ENCODE data around the gene RNF213.

Gene RNF213

DNA sequence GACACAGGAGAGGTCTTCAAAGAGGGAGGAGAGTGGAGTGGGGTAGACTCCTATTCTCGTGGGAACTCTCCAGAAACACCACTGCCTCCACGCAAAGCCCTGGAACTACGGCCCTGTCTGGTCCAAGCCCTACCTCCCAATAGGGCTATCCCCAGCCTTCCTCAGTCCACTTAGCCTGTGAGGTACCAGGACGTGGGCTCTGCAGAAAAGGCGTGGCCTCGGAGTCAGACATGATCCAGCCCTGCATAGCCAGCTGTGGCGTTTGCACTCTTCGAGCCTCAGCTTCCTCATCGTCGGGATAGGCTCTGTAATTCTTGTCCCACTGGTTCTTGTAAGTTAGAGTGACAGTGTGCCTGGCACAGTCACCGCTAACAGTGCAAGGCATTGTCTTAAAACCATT is 168.1 kb downstream of the RNF213 start:
- Mint-ChIP-seq H3K4me3 (no peak overlapping the region), H3K27ac (no peak overlapping the region)

DNA sequence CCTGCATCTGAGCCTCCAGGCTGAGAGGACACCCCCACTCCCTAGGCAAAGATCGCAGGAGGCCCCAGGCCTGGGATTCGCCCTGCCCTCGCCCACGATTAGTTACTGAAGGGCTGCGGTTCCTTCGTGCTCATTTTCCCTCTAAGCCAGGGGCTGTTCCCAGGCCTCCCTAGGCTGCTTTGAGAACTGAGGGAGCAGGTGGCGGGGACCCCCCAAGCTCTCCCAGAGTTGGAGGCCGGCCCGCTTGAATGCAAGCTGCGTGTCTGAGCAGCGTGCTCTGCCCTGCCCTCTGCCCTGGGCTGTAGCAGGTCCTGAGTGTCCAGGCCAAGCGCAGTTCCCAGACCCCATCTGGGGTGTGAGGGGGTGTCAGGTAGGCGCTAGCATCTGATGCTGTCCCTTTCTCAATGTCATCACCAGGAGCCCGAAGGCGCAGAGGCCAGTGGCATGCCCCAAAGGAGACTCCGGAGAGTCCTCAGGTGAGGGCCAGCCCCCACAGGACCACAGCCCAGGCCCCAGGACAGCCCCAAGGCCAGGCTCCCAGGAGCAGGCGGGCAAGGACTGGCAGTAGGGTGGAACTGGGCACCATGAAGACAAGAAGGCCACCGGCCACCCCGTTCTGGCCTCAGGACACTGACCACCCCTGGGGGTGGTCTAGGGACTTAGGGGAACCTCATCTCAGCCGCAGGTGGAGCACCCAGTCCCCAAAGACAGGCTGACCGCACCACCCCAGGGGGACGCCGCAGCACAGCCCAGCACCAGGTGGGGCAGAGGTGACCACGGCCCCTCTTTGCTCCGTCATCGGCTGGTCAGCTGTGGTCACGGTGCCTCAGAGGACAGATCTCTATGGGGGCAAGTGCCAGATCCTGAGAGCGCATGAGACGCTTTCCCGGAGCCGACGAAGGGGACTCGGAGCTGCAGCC is 169.0 kb downstream of the RNF213 start:
- Mint-ChIP-seq H3K9me3 (no peaks in the 10 kb centered on the region), H3K36me3 (ENCODE audit: low read depth) (no peaks in the 10 kb centered on the region), H3K4me3 (no peak overlapping the region), H3K4me1 (no peaks in the 10 kb centered on the region), H3K27me3 (ENCODE audit: low read depth) (no peaks in the 10 kb centered on the region), H3K27ac (no peak overlapping the region)
- TF ChIP-seq, protein P1, sequence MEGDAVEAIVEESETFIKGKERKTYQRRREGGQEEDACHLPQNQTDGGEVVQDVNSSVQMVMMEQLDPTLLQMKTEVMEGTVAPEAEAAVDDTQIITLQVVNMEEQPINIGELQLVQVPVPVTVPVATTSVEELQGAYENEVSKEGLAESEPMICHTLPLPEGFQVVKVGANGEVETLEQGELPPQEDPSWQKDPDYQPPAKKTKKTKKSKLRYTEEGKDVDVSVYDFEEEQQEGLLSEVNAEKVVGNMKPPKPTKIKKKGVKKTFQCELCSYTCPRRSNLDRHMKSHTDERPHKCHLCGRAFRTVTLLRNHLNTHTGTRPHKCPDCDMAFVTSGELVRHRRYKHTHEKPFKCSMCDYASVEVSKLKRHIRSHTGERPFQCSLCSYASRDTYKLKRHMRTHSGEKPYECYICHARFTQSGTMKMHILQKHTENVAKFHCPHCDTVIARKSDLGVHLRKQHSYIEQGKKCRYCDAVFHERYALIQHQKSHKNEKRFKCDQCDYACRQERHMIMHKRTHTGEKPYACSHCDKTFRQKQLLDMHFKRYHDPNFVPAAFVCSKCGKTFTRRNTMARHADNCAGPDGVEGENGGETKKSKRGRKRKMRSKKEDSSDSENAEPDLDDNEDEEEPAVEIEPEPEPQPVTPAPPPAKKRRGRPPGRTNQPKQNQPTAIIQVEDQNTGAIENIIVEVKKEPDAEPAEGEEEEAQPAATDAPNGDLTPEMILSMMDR (IDR thresholded peaks at IDR 0.05; ENCODE audit: unreplicated experiment in 3 of 3), result no peak

More for the DNA sequence above, 168.1 kb downstream of the RNF213 start:
- H3K27me3 Mint-ChIP-seq (ENCODE audit: low read depth), result no peaks in the 10 kb centered on the region
- H3K9me3 Mint-ChIP-seq, result no peaks in the 10 kb centered on the region
- no peaks in the 10 kb centered on the region for H3K36me3 Mint-ChIP-seq (ENCODE audit: low read depth)
- TF ChIP-seq, protein P1 (IDR thresholded peaks at IDR 0.05; ENCODE audit: unreplicated experiment in 3 of 3), result no peak
- H3K4me1 Mint-ChIP-seq, result no peaks in the 10 kb centered on the region

DNA sequence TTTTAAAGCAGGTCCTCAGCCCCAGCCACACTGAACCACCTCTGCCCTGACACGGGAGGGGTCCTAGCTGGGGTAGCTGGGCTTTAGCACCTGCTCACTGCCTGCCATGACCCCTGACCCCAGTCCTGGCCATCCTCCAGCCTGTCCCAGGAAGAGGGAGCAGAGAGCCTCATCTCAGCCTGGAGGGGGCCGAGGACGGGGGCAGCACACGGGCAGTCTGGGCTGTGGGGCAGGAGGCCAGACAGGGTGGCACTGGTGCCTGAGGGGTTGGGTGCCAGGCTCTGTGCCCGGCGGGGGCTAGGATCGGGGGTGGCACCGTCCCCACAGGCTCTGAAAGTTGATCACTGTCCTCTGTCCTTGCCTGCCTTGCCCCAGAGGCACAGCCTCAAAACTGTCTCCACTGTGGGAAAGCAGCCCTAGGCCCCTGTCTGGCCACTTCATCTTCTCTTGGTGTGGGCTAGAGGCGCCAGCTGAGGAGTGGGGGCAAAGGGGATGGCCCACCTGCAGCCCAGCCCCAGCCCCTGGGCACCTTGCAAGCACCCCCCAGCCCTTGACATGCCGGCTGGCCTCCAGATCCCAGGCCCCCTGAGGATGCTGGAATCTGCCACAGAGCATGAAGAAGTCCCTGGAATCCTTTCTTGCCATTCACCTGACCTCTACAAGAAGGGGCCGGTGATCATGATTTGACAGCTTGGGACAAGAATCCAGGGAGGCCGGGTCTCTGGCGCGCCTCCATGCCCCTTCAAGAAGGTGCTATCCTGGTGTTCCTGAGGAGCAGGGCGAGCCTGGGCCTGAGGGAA is 170.0 kb downstream of the RNF213 start:
- Mint-ChIP-seq H3K4me3 (no peak overlapping the region), H3K9me3 (no peaks in the 10 kb centered on the region), H3K4me1 (no peaks in the 10 kb centered on the region), H3K27me3 (ENCODE audit: low read depth) (no peaks in the 10 kb centered on the region), H3K36me3 (ENCODE audit: low read depth) (no peaks in the 10 kb centered on the region), H3K27ac (no peak overlapping the region)
- TF ChIP-seq, protein P1 (IDR thresholded peaks at IDR 0.05; ENCODE audit: unreplicated experiment in 3 of 3), result no peak

DNA sequence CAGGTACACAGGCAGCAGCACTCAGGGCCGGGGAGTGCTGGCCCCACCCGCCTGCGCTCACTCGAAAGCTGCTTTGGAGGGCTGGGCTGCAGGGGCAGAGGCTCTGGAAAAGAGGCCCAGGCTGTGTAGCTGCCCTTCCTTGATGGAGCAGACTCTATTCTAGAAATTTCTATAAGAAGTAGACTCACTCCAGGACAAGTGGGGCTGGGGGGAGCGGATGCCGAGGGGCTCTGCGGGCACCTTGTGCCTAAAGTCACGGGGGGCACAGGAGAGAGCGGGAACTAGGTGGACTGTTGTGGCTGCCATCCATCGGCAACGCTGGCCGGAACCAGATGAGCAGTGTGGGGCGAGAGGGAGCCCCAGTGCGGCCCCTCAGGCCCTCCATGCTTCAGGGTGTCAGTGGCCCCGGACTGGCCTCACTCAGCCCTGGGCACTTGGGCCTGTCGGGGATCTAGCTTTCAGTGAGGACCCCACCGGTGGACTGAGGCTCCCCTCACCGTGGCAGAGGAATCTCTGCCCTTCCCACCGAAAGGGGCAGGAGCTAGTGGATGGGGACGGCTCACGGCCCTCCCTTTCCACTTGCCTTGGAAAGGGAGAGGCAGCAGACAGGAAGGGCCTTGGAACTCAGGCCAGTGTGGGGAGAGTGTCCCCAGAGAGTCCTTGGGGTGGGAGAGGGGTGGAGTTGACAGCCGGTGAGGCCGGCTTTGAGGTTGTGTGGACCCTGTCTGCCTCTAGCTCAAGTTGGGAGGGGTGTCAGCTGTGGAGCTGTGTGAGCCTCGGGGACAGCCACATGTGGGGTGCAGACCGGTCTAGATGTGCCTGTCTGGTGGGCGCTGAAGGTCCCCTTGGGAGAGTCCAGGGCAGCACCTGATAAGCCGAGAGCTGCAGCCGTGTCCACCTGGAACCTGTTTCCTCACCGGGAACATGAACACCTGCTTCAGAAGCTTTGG is 170.9 kb downstream of the RNF213 start:
- H3K27me3 Mint-ChIP-seq (ENCODE audit: low read depth), result no peaks in the 10 kb centered on the region
- H3K27ac Mint-ChIP-seq, result no peak overlapping the region
- H3K4me1 Mint-ChIP-seq, result no peaks in the 10 kb centered on the region
- TF ChIP-seq, protein P1 (IDR thresholded peaks at IDR 0.05; ENCODE audit: unreplicated experiment in 3 of 3), result no peak
- H3K4me3 Mint-ChIP-seq, result no peak overlapping the region
- no peaks in the 10 kb centered on the region for H3K9me3 Mint-ChIP-seq
- no peaks in the 10 kb centered on the region for H3K36me3 Mint-ChIP-seq (ENCODE audit: low read depth)

DNA sequence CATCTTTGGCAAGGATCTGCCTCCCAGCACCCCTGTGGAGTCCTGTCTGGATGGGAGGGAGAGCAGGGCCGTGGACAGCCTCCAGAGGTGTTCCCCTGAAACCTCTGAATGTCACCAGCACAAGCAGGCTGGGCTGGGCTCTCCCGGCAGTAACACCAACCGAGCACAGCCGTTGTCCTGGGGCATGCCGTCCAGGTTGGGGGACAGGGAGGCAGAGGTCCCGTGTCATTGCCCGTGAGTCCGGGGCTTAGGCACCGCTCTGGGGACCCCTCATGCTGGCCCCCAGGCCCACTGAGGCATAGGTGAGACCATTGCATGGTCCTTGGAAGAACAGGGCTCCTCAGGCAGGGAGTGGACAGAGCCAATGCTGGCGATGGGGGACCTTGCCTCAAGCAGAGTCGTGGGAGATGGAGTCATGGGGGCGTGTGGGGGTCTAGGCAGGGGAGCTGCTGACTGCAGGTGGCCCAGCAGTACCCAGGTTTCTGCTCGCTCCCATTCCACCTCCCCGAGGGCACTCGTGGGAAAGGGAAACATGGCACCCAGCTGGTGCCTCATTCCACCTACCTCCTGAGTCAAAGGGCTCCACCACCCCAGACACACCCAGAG is 171.8 kb downstream of the RNF213 start:
- TF ChIP-seq, protein P1 (IDR thresholded peaks at IDR 0.05; ENCODE audit: unreplicated experiment in 3 of 3), result no peak
- H3K27me3 Mint-ChIP-seq (ENCODE audit: low read depth), result no peaks in the 10 kb centered on the region
- H3K4me1 Mint-ChIP-seq, result no peaks in the 10 kb centered on the region

More for the DNA sequence above, 171.8 kb downstream of the RNF213 start:
- H3K36me3 Mint-ChIP-seq (ENCODE audit: low read depth), result no peaks in the 10 kb centered on the region
- H3K4me3 Mint-ChIP-seq, result no peak overlapping the region
- H3K27ac Mint-ChIP-seq, result no peak overlapping the region
- no peaks in the 10 kb centered on the region for H3K9me3 Mint-ChIP-seq
